GM12801 (cell line): ENCODE results near the gene GNG3.

ENCODE experiments used
- TF ChIP-seq, protein P1 (sequence below): IDR thresholded peaks from one replicate; pipeline ENCODE4 v1.5.1; 2011; ENCODE audit warnings: control low read depth; ENCODE audit not compliant: insufficient read length; ENCODE audit errors: extremely low read depth

GNG3 gene

DNA sequence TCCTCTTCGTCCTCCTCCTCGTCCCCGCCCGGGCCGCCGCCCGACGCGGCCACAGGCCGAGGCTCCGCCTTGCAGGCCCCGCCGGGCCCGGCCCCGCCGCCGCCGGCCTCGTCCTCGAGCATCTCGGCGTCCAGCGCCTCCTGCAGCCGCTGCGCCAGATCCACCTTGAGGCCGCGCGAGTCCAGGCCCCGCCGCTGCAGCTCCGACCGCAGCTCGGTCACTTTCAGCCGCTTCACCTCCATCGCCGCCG is 19.4 kb downstream of the GNG3 start:
- TF ChIP-seq, protein P1, sequence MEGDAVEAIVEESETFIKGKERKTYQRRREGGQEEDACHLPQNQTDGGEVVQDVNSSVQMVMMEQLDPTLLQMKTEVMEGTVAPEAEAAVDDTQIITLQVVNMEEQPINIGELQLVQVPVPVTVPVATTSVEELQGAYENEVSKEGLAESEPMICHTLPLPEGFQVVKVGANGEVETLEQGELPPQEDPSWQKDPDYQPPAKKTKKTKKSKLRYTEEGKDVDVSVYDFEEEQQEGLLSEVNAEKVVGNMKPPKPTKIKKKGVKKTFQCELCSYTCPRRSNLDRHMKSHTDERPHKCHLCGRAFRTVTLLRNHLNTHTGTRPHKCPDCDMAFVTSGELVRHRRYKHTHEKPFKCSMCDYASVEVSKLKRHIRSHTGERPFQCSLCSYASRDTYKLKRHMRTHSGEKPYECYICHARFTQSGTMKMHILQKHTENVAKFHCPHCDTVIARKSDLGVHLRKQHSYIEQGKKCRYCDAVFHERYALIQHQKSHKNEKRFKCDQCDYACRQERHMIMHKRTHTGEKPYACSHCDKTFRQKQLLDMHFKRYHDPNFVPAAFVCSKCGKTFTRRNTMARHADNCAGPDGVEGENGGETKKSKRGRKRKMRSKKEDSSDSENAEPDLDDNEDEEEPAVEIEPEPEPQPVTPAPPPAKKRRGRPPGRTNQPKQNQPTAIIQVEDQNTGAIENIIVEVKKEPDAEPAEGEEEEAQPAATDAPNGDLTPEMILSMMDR: no peak

DNA sequence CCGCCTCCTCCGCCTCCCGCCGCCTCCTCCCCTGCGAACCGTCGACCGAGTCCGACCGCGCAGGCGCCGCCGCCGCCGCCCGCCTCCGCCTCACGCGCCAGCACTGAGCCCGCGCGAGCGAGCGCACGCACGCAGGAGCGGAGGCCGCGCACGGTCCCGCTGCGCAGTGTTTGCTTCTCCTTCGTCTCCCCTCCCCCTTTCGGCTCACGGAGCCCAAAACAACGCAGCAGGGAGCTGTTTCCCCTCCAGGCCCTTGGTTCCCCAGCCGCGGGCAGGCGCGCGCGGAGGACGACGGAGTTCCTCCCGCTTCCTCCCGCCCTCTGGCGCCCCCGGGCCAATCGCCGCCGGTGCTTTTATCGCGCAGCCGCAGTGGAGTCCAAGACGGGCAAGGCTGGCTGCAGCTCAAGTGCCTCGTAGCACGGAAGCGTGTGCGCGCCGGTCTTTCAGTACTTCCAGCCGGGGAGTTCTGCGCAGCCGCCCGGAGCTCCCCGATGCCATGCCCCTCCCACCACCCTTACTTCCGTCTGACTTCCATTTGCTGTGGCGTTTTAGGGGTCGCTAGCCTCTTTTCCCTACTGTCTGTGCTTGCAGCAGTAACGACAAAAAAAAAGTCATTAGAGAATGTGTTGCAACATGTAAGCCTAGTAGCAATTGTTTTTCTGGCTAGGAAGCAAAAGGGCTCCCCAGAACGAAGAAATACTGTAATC is 19.8 kb downstream of the GNG3 start, which contains the start of gene HNRNPUL2:
TSS of gene HNRNPUL2 (minus strand) at position 293 of the 707 bp plus-strand sequence. CDS start 301 bp downstream, outside the sequence.
- TF ChIP-seq, protein P1: no peak

DNA sequence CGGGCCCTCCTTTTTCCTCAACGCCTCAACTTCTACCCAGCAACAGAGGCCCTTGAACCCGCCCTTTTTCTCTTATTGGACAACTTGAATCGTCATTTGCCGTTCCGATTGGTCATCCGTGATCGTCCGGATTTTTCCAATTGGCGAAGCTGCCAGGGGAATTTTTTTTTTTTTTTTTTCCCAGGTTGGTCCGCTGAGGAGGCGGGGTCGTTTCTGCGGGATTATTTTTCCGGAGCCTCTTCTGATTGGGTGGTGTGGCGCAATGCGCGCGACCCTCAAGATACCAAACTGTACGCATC is 20.3 kb downstream of the GNG3 start:
- TF ChIP-seq, protein P1: no peak

DNA sequence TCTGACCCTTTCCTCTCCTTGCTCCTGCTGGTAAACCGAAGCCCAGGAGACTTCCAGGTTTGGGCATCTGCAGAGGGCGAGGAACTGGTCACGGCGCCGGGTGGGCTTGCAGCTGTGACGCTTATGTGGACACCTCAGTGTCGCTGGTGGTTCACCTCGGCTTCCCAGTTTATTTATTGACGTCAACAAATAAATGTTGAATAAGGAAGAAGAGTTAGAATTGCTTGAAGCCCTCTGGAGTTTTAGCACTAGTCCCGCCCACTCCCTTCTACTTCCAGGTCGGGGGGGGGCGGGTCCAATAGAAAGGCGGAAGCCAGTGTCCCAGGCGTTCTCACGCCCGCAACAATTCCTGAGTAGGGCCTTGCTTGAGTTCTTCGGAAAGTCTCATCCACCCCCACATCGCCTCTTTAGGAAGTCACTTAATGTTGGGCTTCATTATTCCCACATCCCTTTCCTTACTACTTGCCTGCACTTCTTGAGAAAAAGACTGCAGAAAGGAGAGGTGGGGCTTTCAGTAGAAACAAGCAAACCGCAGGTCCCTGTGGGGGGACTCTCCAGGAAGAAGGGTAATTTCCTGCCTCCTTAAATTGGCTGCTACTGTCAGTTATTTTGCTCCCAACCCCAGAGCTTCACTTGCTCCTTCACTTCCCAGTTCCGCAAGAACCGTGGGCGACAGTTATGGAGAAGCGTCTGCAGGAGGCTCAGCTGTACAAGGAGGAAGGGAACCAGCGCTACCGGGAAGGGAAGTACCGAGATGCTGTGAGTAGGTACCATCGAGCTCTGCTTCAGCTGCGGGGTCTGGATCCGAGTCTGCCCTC is 20.9 kb downstream of the GNG3 start, which contains the start of gene TTC9C:
TSS of gene TTC9C (plus strand) at position 316 of the 818 bp plus-strand sequence. CDS start at position 679, 363 bp downstream.
- TF ChIP-seq, protein P1: no peak

DNA sequence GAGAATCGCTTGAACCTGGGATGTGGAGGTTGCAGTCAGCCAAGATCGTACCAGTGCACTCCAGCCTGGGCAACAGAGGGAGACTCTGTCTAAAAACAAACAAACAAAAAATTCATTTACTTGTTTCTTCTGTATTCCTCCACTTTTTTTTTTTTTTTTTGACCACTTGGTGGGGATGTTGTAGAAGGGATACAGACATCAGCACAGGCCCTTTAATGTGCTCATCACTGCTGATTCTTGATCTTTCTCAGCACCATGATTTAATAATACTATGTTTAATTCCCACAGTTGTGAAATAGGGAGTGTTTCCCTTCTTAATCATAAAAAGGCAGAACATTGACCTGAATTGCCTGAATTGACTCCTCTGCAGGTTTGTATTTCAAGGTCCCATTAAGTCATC is 25.4 kb downstream of the GNG3 start:
- TF ChIP-seq, protein P1: no peak

DNA sequence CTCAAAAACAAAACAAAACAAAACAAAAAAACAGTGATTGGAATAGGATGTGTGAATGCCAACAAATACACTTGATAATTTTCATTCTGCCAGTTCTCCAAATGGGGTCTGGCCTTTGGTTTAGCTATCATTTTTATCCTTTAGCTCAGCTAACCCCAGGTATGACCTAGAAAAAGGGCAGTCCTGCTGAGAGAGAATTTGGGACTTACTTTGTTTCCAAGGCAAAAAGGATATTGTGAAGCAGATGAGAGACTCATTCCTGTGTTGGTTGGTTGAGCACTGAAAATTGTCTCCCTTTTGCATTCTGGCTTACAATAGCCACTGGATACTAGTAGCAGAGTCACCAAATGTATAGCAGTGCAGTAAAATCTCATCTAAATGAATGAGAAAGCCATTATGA is 29.7 kb downstream of the GNG3 start:
- TF ChIP-seq, protein P1: no peak

DNA sequence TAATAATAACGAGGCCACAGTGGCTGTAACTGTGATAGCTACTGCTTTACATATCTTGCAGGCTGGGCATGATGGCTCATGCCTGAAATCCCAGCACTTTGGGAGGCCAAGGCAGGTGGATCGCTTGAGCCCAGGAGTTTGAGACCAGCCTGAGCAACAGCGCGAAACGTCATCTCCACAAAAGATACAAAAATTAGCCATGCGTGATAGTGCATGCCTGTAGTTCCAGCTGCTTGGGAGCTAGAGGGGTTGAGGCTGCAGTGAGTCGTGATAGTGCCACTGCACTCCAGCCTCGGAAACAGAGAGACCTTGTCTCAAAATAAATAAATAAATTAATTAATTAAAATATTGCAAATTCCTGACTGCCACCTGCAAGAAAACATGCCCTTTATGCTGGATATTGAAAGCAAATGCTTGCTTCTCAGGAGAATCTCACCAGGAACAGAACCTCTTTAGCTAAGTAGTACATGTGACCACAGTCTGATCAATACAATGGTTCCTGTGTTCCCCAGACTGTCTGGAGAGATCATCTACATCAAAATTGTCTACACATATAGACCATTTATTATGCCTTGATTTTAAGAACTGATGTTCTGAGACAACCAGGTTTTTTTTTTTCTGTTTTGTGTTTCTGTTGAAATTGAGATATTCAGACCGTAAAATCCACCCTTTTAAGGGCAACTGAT is 40.1 kb downstream of the GNG3 start:
- TF ChIP-seq, protein P1: no peak
